ENCODE measurements around the gene DPP9.

GRCh38 chr19:4662020-4662695 is 61.5 kb downstream of the DPP9 start:
- TF ChIP-seq CTCF (IDR thresholded peaks at IDR 0.05; ENCODE audit: control extremely low read depth in 1 of 3, insufficient read depth in 1 of 3, low read depth in 1 of 3, low read length in 3 of 3) (no peak), NRF1 (IDR thresholded peaks at IDR 0.05; ENCODE audit: low read depth, low read length) (no peak), CBX8 (IDR thresholded peaks at IDR 0.05; ENCODE audit: borderline replicate concordance, low read depth, low read length) (no peak), MAFK (IDR thresholded peaks at IDR 0.05; ENCODE audit: low read depth, low read length) (no peak), SIX5 (IDR thresholded peaks at IDR 0.05; ENCODE audit: low read depth, low read length) (no peak), SIN3A (conservative IDR thresholded peaks at IDR 0.05 in 1 of 2, IDR thresholded peaks at IDR 0.05 in 1 of 2; ENCODE audit: low read depth in 1 of 2, low read length in 2 of 2) (no peak)
